Panc1 (cell line): Measurements from ENCODE around the gene HEYL.

Source experiments
- POLR2AphosphoS5 ChIP-seq: IDR thresholded peaks from 2 replicates; pipeline ENCODE4 v1.6.1; 2012; ENCODE audit warnings: mild to moderate bottlenecking, low read depth, low read length, moderate library complexity
- SIN3A ChIP-seq: IDR thresholded peaks from 2 replicates; pipeline ENCODE4 v1.6.1; 2012; ENCODE audit warnings: low read depth, mild to moderate bottlenecking, low read length, moderate library complexity, borderline replicate concordance; ENCODE audit not compliant: insufficient read depth
- TCF7L2 ChIP-seq: IDR thresholded peaks from 2 replicates; pipeline ENCODE4 v1.6.1; 2011; ENCODE audit warnings: mild to moderate bottlenecking, low read depth, low read length, inconsistent platforms
- TF ChIP-seq, protein P1 (sequence below): fragments of 450-650 bp; IDR thresholded peaks from 2 replicates; pipeline ENCODE4 v1.5.1; 2017; ENCODE audit warnings: mild to moderate bottlenecking
- TF ChIP-seq, protein P2 (sequence below), 2 experiments: IDR thresholded peaks; 2 replicates each; pipeline ENCODE4 v1.6.1; 2011 to 2012; ENCODE audit warnings: low read depth in 2 of 2, control low read depth in 1 of 2, low read length in 1 of 2, mild to moderate bottlenecking in 1 of 2, moderate library complexity in 1 of 2; ENCODE audit not compliant: insufficient read depth in 1 of 2

DNA sequence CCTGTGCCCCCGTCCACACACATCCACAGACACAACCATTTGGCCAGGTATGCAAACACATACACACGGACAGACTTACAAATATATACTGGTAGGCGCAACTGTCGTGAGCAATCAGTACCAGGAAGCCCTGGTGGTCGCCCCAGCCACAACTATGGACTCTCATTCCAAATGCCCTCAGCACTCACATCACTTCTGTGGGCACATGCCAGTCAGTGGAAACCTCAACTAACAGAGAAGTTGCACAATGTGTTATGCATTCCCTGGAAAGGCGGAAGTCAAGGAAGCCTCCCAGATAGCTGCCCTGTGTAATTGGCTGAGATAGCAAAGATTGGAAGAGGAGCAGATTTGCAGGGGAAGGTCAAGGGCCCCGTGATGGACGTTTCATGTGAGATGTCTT lies 1.4 kb upstream of the HEYL start:
- no peak for TF ChIP-seq SIN3A
- TF ChIP-seq, protein P1, sequence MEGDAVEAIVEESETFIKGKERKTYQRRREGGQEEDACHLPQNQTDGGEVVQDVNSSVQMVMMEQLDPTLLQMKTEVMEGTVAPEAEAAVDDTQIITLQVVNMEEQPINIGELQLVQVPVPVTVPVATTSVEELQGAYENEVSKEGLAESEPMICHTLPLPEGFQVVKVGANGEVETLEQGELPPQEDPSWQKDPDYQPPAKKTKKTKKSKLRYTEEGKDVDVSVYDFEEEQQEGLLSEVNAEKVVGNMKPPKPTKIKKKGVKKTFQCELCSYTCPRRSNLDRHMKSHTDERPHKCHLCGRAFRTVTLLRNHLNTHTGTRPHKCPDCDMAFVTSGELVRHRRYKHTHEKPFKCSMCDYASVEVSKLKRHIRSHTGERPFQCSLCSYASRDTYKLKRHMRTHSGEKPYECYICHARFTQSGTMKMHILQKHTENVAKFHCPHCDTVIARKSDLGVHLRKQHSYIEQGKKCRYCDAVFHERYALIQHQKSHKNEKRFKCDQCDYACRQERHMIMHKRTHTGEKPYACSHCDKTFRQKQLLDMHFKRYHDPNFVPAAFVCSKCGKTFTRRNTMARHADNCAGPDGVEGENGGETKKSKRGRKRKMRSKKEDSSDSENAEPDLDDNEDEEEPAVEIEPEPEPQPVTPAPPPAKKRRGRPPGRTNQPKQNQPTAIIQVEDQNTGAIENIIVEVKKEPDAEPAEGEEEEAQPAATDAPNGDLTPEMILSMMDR = no peak
- TF ChIP-seq POLR2AphosphoS5 = no peak
- TF ChIP-seq TCF7L2 = no peak
- TF ChIP-seq, protein P2, sequence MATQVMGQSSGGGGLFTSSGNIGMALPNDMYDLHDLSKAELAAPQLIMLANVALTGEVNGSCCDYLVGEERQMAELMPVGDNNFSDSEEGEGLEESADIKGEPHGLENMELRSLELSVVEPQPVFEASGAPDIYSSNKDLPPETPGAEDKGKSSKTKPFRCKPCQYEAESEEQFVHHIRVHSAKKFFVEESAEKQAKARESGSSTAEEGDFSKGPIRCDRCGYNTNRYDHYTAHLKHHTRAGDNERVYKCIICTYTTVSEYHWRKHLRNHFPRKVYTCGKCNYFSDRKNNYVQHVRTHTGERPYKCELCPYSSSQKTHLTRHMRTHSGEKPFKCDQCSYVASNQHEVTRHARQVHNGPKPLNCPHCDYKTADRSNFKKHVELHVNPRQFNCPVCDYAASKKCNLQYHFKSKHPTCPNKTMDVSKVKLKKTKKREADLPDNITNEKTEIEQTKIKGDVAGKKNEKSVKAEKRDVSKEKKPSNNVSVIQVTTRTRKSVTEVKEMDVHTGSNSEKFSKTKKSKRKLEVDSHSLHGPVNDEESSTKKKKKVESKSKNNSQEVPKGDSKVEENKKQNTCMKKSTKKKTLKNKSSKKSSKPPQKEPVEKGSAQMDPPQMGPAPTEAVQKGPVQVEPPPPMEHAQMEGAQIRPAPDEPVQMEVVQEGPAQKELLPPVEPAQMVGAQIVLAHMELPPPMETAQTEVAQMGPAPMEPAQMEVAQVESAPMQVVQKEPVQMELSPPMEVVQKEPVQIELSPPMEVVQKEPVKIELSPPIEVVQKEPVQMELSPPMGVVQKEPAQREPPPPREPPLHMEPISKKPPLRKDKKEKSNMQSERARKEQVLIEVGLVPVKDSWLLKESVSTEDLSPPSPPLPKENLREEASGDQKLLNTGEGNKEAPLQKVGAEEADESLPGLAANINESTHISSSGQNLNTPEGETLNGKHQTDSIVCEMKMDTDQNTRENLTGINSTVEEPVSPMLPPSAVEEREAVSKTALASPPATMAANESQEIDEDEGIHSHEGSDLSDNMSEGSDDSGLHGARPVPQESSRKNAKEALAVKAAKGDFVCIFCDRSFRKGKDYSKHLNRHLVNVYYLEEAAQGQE (IDR thresholded peaks at IDR 0.05; ENCODE audit: insufficient read depth in 1 of 2, low read depth in 2 of 2, low read length in 1 of 2) = no peak
